Ishikawa (cell line): ENCODE measurements around the gene STARD3.

Source experiments
- CEBPB ChIP-seq: IDR thresholded peaks from 2 replicates; pipeline ENCODE4 v1.6.1; 2012
- CREB1 ChIP-seq: IDR thresholded peaks from 2 replicates; pipeline ENCODE4 v1.6.1; 2012; ENCODE audit warnings: low read depth
- EGR1 ChIP-seq: IDR thresholded peaks from 2 replicates; pipeline ENCODE4 v1.6.1; 2012
- EP300 ChIP-seq: IDR thresholded peaks from 2 replicates; pipeline ENCODE4 v1.6.1; 2012; ENCODE audit warnings: borderline replicate concordance
- FOXM1 ChIP-seq: IDR thresholded peaks from 2 replicates; pipeline ENCODE4 v1.6.1; 2012; ENCODE audit warnings: low read depth, borderline replicate concordance
- MAX ChIP-seq: IDR thresholded peaks from 2 replicates; pipeline ENCODE4 v1.6.1; 2012
- NFIC ChIP-seq: IDR thresholded peaks from 2 replicates; pipeline ENCODE4 v1.6.1; 2012
- RAD21 ChIP-seq: IDR thresholded peaks from 2 replicates; pipeline ENCODE4 v1.6.1; 2012; ENCODE audit warnings: low read depth
- REST ChIP-seq: IDR thresholded peaks from 2 replicates; pipeline ENCODE4 v1.6.1; 2012; ENCODE audit warnings: low read depth, mild to moderate bottlenecking
- TAF1 ChIP-seq: IDR thresholded peaks from 2 replicates; pipeline ENCODE4 v1.6.1; 2012; ENCODE audit warnings: low read depth, mild to moderate bottlenecking
- TCF12 ChIP-seq: IDR thresholded peaks from 2 replicates; pipeline ENCODE4 v1.6.1; 2012; ENCODE audit warnings: low read depth
- TEAD4 ChIP-seq: IDR thresholded peaks from 2 replicates; pipeline ENCODE4 v1.6.1; 2012
- USF1 ChIP-seq: IDR thresholded peaks from 2 replicates; pipeline ENCODE4 v1.6.1; 2012
- YY1 ChIP-seq: IDR thresholded peaks from 2 replicates; pipeline ENCODE4 v1.6.1; 2012; ENCODE audit warnings: low read depth
- ZBTB7A ChIP-seq: IDR thresholded peaks from 2 replicates; pipeline ENCODE4 v1.6.1; 2012; ENCODE audit warnings: low read depth

The STARD3 gene

GRCh38 chr17:39641883-39642282 is 4.9 kb downstream of the STARD3 start:
- TF ChIP-seq RAD21 (no peak), ZBTB7A (no peak), CREB1 (no peak), YY1 (no peak), TEAD4 (no peak), TAF1 (no peak), NFIC (no peak), CEBPB (no peak), REST (no peak), EP300 (no peak), USF1 (no peak), EGR1 (no peak)

- TF ChIP-seq REST = no peak
Observed at GRCh38 chr17:39642291-39643074, 5.5 kb downstream of the STARD3 start.

GRCh38 chr17:39643271-39643670 is 6.3 kb downstream of the STARD3 start:
- TF ChIP-seq ZBTB7A (no peak), TAF1 (no peak), MAX (no peak), NFIC (no peak)

- no peak for TF ChIP-seq CEBPB
- no peak for TF ChIP-seq ZBTB7A
- TF ChIP-seq CREB1 = no peak
- TF ChIP-seq REST = no peak
- TF ChIP-seq TCF12 = no peak
- TF ChIP-seq NFIC = no peak
- no peak for TF ChIP-seq TEAD4
- TF ChIP-seq FOXM1 = no peak
- TF ChIP-seq EGR1 = no peak
- no peak for TF ChIP-seq MAX
Observed at GRCh38 chr17:39647256-39647655, 10.3 kb downstream of the STARD3 start.

- TF ChIP-seq TCF12 (no peak), USF1 (no peak), YY1 (no peak), MAX (no peak), RAD21 (no peak), EGR1 (no peak), CREB1 (no peak)
Observed at GRCh38 chr17:39648616-39649366, 11.8 kb downstream of the STARD3 start.
